ENCODE results near the gene LRRC32. TPM values are rescaled to one million over a fixed set of nuclear protein-coding genes. Genes with fewer than 3 reads are reported as not detected.

The LRRC32 gene
- total and polyA plus RNA-seq, 2 of the 4 experiments (the other 2 are of a cell fraction), result 5.2 to 13.7 TPM

GRCh38 chr11:76637491-76638269, 32.9 kb downstream of the LRRC32 start:
- H3K4me2 ChIP-seq (ENCODE audit: low read depth, low read length), result no peak overlapping the region
- H3K23ac ChIP-seq (ENCODE audit: low read depth, low read length), result no peak overlapping the region
- dilution Hi-C loops (cut with HindIII; ENCODE audit: low sequenced_read_pairs, unreplicated experiment), result no loop called here
- peaks cover 15% of the 10 kb centered on the region; the same call in 1 of the 2 replicates for H3K27me3 ChIP-seq (ENCODE audit: control insufficient read depth, insufficient read depth, low read length)
- H3K79me1 ChIP-seq (ENCODE audit: low read depth in 1 of 2, low read length in 2 of 2), result no peaks in the 10 kb centered on the region
- H4K8ac ChIP-seq (ENCODE audit: low read depth in 2 of 2, low read length in 2 of 2), result no peak overlapping the region
- H4K91ac ChIP-seq (ENCODE audit: insufficient read depth, low read depth, low read length), result no peak overlapping the region
- H2AK9ac ChIP-seq (replicated peaks; ENCODE audit: low read depth, low read length, poor library complexity), result no peak overlapping the region
- no peak overlapping the region for H2BK20ac ChIP-seq (ENCODE audit: low read depth, low read length)
- H2AFZ ChIP-seq (replicated peaks; ENCODE audit: low read length, poor library complexity), result no peak overlapping the region
- no peaks in the 10 kb centered on the region for H3K9me3 ChIP-seq (ENCODE audit: control insufficient read depth, insufficient read depth, low read length)
- POLR2A ChIA-PET (ENCODE audit: unreplicated experiment), result no interaction called here
- no peak overlapping the region for H2BK15ac ChIP-seq (ENCODE audit: low read depth, low read length)
- no peak overlapping the region for H3K4ac ChIP-seq (ENCODE audit: low read depth, low read length)
- no peak overlapping the region for H3K18ac ChIP-seq (ENCODE audit: low read depth, low read length)
- H3K9ac ChIP-seq (ENCODE audit: low read depth, low read length), result no peak overlapping the region
- H3K9me1 ChIP-seq (ENCODE audit: insufficient read depth, low read length), result no peaks in the 10 kb centered on the region
- CTCF ChIA-PET, result no interaction called here
- intact Hi-C loops (cut with micrococcal nuclease), result no loop called here
- no peaks in the 10 kb centered on the region for H3K36me3 ChIP-seq (ENCODE audit: control insufficient read depth, insufficient read depth, low read length)
- no peak overlapping the region for H3K4me3 ChIP-seq (ENCODE audit: insufficient read depth, low read depth, low read length)
- DNase-seq (no peak), ATAC-seq (ENCODE audit: low read depth) (peak; percentile 65)
- H3K14ac ChIP-seq (replicated peaks; ENCODE audit: low read depth, low read length), result no peak overlapping the region; the same call in 1 of the 2 replicates
- H2BK120ac ChIP-seq (ENCODE audit: low read depth, low read length), result no peak overlapping the region
- in situ Hi-C loops (cut with MboI; ENCODE audit: low sequenced_read_pairs), result no loop called here
- H2AK5ac ChIP-seq (ENCODE audit: low read depth, low read length), result no peak overlapping the region
- H2BK5ac ChIP-seq (ENCODE audit: low read depth, low read length, poor library complexity, severe bottlenecking), result no peak overlapping the region
- TF ChIP-seq BHLHE40 (IDR thresholded peaks at IDR 0.05; ENCODE audit: low read depth, low read length) (no peak), POLR2A (IDR thresholded peaks at IDR 0.05; ENCODE audit: low read depth, low read length) (no peak), RFX5 (IDR thresholded peaks at IDR 0.05; ENCODE audit: low read depth, low read length) (no peak), RCOR1 (IDR thresholded peaks at IDR 0.05; ENCODE audit: insufficient replicate concordance, low read length) (no peak), FOS (IDR thresholded peaks at IDR 0.05; ENCODE audit: low read depth, low read length) (no peak), CHD1 (IDR thresholded peaks at IDR 0.05; ENCODE audit: low read depth, low read length) (no peak), CEBPB (IDR thresholded peaks at IDR 0.05; ENCODE audit: low read depth, low read length) (no peak), MAZ (IDR thresholded peaks at IDR 0.05; ENCODE audit: borderline replicate concordance, low read depth, low read length) (no peak), ELK1 (IDR thresholded peaks at IDR 0.05; ENCODE audit: borderline replicate concordance, low read depth, low read length) (no peak), MXI1 (IDR thresholded peaks at IDR 0.05; ENCODE audit: borderline replicate concordance, low read depth, low read length) (no peak), SMC3 (IDR thresholded peaks at IDR 0.05; ENCODE audit: low read depth, low read length) (no peak), MAFK (IDR thresholded peaks at IDR 0.05; ENCODE audit: low read depth, low read length) (no peak), CTCF (conservative IDR thresholded peaks at IDR 0.05; ENCODE audit: low read depth, low read length) (no peak), NFE2L2 (IDR thresholded peaks at IDR 0.05; ENCODE audit: low read depth, low read length) (no peak), RAD21 (IDR thresholded peaks at IDR 0.05; ENCODE audit: low read length) (no peak), USF2 (IDR thresholded peaks at IDR 0.05; ENCODE audit: low read depth, low read length) (no peak)
- H4K20me1 ChIP-seq (ENCODE audit: insufficient read depth, low read length), result no peaks in the 10 kb centered on the region
- BruUV-seq (replicated peaks), result no TSS peak
- H3K4me1 ChIP-seq (ENCODE audit: control insufficient read depth, insufficient read depth, low read length), result peaks cover 3% of the 10 kb centered on the region; the same call in 1 of the 2 replicates
- H4K5ac ChIP-seq (ENCODE audit: low read depth, low read length), result no peak overlapping the region
- no peak overlapping the region for H3K56ac ChIP-seq (ENCODE audit: extremely low read depth, insufficient read depth, low read length)
- no peak overlapping the region for H3K27ac ChIP-seq (ENCODE audit: insufficient read depth, low read length)
- WGBS, 2 experiments (ENCODE audit: extremely low coverage in 2 of 2, insufficient read length in 1 of 2), result 90% methylated on average over 2 of the region's 14 CpGs; no CpG with 5 or more reads in 1 of the 2 experiments

Measured in IMR-90 (cell line).